ENCODE measurements around the gene CFAP92.

The CFAP92 gene

DNA sequence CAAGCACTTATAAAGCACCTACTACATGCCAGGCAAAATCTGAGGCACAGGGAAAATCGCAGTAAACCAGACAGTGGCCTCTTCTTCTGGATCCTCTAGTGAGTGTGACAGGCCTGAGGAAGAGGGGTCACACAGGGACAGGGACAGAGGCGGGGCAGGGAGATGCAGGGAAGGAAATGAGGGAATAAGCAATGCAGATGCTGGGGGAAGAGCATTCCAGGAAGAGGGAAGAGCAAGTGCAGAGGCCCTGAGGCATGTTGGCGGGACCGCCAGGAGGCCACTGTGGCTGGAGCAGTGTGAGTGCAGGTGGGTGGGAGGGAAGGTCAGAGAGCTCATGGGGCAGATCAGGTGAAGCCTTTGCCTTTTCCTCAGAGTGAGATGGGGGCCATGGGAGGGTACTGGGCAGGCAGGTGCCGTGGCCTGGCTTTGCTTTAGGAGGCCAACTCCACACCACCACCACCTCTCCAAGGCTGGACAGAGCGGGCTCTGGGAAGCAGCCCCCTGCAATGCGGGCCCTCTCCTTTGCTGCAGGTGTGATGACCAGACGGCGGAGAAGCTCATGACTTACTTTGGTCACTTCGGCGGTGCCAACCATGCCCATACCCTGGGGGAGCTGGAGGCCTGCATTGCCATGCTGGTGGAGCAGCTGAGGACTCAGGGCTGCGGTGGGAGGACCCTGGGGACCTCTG is 39.9 kb upstream of the CFAP92 start:
- H3K79me2 ChIP-seq (ENCODE audit: insufficient read depth, low read length): no peaks in the 10 kb centered on the region
- no peak overlapping the region for H3K4me2 ChIP-seq (ENCODE audit: low read length)
- H3K36me3 ChIP-seq (ENCODE audit: insufficient read depth, low read length): no peaks in the 10 kb centered on the region; the same call in 1 of the 2 replicates
- peaks cover 9% of the 10 kb centered on the region for H3K27me3 ChIP-seq (ENCODE audit: insufficient read depth, low read length)
- H3K4me1 ChIP-seq (ENCODE audit: insufficient read depth, low read length, severe bottlenecking): no peaks in the 10 kb centered on the region
- H3K27ac ChIP-seq (ENCODE audit: low read depth, low read length, poor library complexity, severe bottlenecking): no peak overlapping the region
- TF ChIP-seq EZH2 (IDR thresholded peaks at IDR 0.05; ENCODE audit: borderline replicate concordance, low read length): no peak
- TF ChIP-seq, protein P1, sequence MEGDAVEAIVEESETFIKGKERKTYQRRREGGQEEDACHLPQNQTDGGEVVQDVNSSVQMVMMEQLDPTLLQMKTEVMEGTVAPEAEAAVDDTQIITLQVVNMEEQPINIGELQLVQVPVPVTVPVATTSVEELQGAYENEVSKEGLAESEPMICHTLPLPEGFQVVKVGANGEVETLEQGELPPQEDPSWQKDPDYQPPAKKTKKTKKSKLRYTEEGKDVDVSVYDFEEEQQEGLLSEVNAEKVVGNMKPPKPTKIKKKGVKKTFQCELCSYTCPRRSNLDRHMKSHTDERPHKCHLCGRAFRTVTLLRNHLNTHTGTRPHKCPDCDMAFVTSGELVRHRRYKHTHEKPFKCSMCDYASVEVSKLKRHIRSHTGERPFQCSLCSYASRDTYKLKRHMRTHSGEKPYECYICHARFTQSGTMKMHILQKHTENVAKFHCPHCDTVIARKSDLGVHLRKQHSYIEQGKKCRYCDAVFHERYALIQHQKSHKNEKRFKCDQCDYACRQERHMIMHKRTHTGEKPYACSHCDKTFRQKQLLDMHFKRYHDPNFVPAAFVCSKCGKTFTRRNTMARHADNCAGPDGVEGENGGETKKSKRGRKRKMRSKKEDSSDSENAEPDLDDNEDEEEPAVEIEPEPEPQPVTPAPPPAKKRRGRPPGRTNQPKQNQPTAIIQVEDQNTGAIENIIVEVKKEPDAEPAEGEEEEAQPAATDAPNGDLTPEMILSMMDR (IDR thresholded peaks at IDR 0.05; ENCODE audit: low read length): no peak
- no peaks in the 10 kb centered on the region for H3K9me3 ChIP-seq (ENCODE audit: low read length)
- H4K20me1 ChIP-seq (ENCODE audit: insufficient read depth, low read length): no peaks in the 10 kb centered on the region
- no peaks in the 10 kb centered on the region for H3K9me2 ChIP-seq (ENCODE audit: low read depth, low read length)
- H2AFZ ChIP-seq (ENCODE audit: low read length): no peak overlapping the region
- no peak overlapping the region for H3K9ac ChIP-seq (ENCODE audit: low read length)
- no peaks in the 10 kb centered on the region for H3F3A ChIP-seq (ENCODE audit: insufficient read depth, low read length)
- no peak overlapping the region for H3K4me3 ChIP-seq (ENCODE audit: low read depth, low read length, poor library complexity, severe bottlenecking)

DNA sequence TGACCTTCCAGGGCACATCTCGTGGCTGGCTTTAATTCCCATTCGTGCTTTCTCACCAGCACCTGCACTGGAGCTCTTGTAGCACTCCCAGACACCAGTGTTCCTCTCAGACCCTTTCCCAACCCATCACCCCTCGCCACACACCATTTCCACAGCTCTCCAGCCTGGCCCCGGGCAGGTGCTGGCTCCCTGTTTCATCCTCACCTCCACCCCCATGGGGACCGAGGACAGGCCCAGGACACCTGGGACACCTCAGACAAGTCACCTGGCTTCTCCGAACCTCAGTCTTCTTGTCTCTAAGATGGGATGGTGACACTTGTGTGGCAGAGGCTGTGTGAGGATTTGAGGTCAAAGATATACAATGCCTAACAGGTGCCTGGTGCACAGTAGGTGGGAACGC is 39.3 kb upstream of the CFAP92 start:
- H3K27ac ChIP-seq (ENCODE audit: low read depth, low read length, poor library complexity, severe bottlenecking): no peak overlapping the region
- H3K36me3 ChIP-seq (ENCODE audit: insufficient read depth, low read length): no peaks in the 10 kb centered on the region; the same call in 1 of the 2 replicates
- H3K9me2 ChIP-seq (ENCODE audit: low read depth, low read length): no peaks in the 10 kb centered on the region
- no peaks in the 10 kb centered on the region for H3K4me1 ChIP-seq (ENCODE audit: insufficient read depth, low read length, severe bottlenecking)
- H3K4me2 ChIP-seq (ENCODE audit: low read length): no peak overlapping the region
- H3K27me3 ChIP-seq (ENCODE audit: insufficient read depth, low read length): peaks cover 3% of the 10 kb centered on the region; the same call in 1 of the 2 replicates
- H2AFZ ChIP-seq (ENCODE audit: low read length): no peak overlapping the region
- no peak for TF ChIP-seq EZH2 (IDR thresholded peaks at IDR 0.05; ENCODE audit: borderline replicate concordance, low read length)
- TF ChIP-seq, protein P1 (IDR thresholded peaks at IDR 0.05; ENCODE audit: low read length): no peak
- H3K79me2 ChIP-seq (ENCODE audit: insufficient read depth, low read length): no peaks in the 10 kb centered on the region
- H3F3A ChIP-seq (ENCODE audit: insufficient read depth, low read length): no peaks in the 10 kb centered on the region
- H3K9me3 ChIP-seq (ENCODE audit: low read length): no peaks in the 10 kb centered on the region
- H3K9ac ChIP-seq (ENCODE audit: low read length): no peak overlapping the region
- no peaks in the 10 kb centered on the region for H4K20me1 ChIP-seq (ENCODE audit: insufficient read depth, low read length)
- H3K4me3 ChIP-seq (ENCODE audit: low read depth, low read length, poor library complexity, severe bottlenecking): no peak overlapping the region

DNA sequence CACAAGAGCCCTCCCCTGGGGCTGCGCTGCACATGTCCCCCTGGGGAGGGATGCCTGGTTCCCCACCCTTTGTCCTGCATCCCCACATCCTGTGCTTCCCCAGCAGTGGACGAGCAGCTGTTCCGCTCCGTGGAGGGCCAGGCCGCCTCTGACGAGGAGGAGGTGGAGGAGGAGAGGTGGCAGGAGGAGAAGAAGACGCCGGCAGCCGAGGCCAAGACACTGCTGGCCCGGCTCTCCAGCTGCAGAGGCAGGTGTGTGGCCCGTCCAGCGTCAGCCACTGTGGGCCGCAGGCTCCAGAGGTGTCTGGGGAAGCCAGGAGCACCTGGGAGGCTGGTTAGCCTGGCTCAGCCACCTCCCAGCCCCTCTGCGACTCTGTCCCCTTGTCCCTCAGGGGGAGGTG is 38.8 kb upstream of the CFAP92 start:
- Histone ChIP-seq H2AFZ (ENCODE audit: low read length) (no peak overlapping the region), H3K4me3 (ENCODE audit: low read depth, low read length, poor library complexity, severe bottlenecking) (no peak overlapping the region), H3K27ac (ENCODE audit: low read depth, low read length, poor library complexity, severe bottlenecking) (no peak overlapping the region), H3K9me3 (ENCODE audit: low read length) (no peaks in the 10 kb centered on the region), H4K20me1 (ENCODE audit: insufficient read depth, low read length) (no peaks in the 10 kb centered on the region), H3K4me2 (ENCODE audit: low read length) (no peak overlapping the region), H3K79me2 (ENCODE audit: insufficient read depth, low read length) (no peaks in the 10 kb centered on the region), H3K27me3 (ENCODE audit: insufficient read depth, low read length) (no peaks in the 10 kb centered on the region), H3F3A (ENCODE audit: insufficient read depth, low read length) (no peaks in the 10 kb centered on the region), H3K36me3 (ENCODE audit: insufficient read depth, low read length) (no peaks in the 10 kb centered on the region; the same call in 1 of the 2 replicates), H3K9ac (ENCODE audit: low read length) (no peak overlapping the region), H3K9me2 (ENCODE audit: low read depth, low read length) (no peaks in the 10 kb centered on the region), H3K4me1 (ENCODE audit: insufficient read depth, low read length, severe bottlenecking) (peaks cover under 1% of the 10 kb centered on the region)
- TF ChIP-seq EZH2 (IDR thresholded peaks at IDR 0.05; ENCODE audit: borderline replicate concordance, low read length): no peak
- TF ChIP-seq, protein P1 (IDR thresholded peaks at IDR 0.05; ENCODE audit: low read length): no peak

Data from OCI-LY1 (cell line).